GM12865 (cell line): ENCODE data around the gene NBL1.

Source experiments
- DNase-seq: peaks from one replicate; pipeline ENCODE4 v3.0.0; 2010; ENCODE audit warnings: low read depth
- H3K4me3 ChIP-seq: 2 replicates; pipeline ENCODE4 v1.5.1; 2011; ENCODE audit warnings: mild to moderate bottlenecking, low read depth, low read length, control low read depth
- TF ChIP-seq, protein P1 (sequence below): IDR thresholded peaks from 2 replicates; pipeline ENCODE4 v1.5.1; 2011; ENCODE audit warnings: low read length, control low read depth, low read depth, inconsistent platforms; ENCODE audit not compliant: insufficient read depth; ENCODE audit errors: missing control alignments

The NBL1 gene

DNA sequence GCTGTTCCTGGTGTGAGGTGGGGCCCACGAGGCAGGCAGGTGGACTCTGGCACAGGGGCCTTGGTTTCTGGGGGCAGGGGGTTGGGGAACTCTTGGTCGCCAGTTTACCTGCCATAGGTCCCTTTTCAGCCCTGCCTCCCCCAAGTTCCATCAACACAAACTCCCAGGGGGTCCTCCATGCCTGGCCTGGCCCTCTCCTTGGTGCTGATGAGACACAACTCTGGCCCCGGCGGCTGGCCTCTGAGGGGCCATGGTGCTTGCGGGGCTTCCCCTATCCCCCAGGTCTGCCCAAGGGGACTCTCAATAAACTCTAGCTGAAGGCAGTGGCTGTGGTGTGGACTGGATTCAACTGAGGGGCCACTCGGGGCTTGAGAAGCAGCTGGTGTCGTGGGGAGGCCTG lies 36.5 kb downstream of the NBL1 start:
- DNase-seq = no peak
- TF ChIP-seq, protein P1, sequence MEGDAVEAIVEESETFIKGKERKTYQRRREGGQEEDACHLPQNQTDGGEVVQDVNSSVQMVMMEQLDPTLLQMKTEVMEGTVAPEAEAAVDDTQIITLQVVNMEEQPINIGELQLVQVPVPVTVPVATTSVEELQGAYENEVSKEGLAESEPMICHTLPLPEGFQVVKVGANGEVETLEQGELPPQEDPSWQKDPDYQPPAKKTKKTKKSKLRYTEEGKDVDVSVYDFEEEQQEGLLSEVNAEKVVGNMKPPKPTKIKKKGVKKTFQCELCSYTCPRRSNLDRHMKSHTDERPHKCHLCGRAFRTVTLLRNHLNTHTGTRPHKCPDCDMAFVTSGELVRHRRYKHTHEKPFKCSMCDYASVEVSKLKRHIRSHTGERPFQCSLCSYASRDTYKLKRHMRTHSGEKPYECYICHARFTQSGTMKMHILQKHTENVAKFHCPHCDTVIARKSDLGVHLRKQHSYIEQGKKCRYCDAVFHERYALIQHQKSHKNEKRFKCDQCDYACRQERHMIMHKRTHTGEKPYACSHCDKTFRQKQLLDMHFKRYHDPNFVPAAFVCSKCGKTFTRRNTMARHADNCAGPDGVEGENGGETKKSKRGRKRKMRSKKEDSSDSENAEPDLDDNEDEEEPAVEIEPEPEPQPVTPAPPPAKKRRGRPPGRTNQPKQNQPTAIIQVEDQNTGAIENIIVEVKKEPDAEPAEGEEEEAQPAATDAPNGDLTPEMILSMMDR = no peak
- H3K4me3 ChIP-seq = no peak overlapping the region

DNA sequence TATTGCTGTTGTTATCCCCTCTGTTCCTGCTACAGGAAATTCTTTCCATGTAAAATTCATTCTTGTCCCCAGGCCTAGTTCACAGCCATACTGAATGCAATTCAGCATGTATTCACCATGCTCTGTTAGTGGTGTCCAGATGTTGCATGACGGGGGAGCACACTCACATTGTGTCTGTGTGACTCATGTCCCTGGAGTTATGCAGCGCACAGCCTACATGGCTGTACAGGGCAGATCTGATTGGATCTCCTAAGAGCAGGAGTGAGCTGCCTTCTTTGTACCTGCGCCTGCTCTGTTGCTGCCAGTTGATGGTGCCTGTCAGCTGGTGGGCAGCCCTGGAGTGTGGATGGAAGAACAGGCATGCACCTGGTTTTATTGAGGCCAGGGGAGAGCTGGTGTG lies 38.1 kb downstream of the NBL1 start:
- no peak for DNase-seq
- TF ChIP-seq, protein P1 = no peak
- no peak overlapping the region for H3K4me3 ChIP-seq

DNA sequence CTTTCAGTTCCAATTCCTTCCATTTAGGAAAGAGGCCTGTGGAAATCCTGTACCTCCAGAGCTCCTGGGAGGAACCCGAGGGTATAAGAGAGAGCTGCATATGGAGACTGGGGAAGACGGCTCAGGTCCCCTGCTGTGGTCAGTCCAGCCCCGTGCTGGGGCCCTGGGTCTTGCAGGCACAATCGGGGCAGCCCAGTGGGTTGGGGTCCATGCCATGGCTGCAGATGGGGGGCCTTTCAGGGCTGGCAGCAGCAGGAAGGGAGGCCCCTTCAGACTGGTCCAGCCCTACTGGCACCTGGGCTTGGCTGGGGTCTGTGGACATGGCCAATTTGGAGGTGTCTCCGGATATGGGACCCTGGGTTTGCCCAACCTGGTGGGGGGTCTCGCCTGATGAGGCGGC lies 38.8 kb downstream of the NBL1 start:
- DNase-seq = no peak
- TF ChIP-seq, protein P1 = no peak
- H3K4me3 ChIP-seq = no peak overlapping the region

DNA sequence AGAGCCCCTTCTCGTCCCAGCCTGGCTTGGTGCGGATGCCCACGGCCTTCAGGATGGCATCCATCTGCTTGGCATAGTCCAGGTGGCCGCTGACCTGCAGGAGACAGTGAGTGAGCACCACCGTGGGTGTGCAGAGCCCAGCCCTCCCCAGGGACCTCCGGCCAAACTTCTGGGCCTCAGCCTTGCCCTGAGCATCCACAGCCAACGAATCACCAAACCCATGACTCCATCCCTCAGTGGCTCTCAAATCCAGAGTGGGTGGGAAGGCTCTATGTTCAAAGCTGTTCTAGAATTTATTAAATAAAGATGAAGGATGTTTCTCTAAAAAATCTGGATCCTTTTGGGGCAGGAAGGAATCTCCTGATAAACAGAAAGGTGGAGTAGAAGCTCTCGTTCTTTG lies 39.2 kb downstream of the NBL1 start:
- TF ChIP-seq, protein P1 = no peak
- DNase-seq = no peak
- no peak overlapping the region for H3K4me3 ChIP-seq

DNA sequence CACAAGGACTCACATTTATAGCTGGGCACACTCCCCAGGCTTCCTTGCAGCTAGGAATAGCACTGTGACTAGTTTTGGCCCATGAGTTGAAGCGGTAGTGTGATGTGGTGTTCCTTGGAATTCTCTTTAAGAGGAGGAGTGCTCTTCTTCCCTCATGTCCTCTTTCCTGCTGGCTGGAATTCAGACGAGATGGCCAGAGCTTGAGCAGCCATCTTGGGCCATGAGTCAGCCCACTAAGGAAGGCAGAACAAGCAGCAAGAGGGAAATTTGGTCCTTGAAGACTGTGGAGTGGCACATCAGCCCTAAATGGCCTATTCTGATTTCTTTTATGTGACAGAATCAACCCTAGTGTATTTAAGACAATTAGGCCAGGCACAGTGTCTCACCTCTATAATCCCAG lies 40.6 kb downstream of the NBL1 start:
- DNase-seq = no peak
- TF ChIP-seq, protein P1 = no peak
- H3K4me3 ChIP-seq = no peak overlapping the region

DNA sequence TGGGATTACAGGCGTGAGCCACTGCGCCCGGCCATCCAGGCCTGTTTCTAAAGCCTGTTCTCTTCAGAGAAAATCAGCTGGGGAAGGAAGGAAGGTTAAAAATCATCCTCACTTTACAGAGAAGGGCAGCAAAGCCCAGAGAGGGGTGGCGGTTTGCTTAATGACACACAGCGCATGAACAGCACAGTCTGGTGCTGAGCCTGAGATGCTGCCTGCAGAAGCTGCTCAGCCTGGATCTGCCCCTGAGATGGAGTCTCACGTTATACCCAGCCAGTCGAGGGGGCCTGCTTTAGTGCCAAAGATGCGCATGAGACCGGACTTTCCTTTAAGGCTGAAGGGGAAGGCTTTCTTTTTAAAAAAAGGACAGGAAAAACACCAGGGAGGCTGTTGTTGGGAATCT lies 41.9 kb downstream of the NBL1 start:
- DNase-seq = no peak
- TF ChIP-seq, protein P1 = no peak
- no peak overlapping the region for H3K4me3 ChIP-seq

DNA sequence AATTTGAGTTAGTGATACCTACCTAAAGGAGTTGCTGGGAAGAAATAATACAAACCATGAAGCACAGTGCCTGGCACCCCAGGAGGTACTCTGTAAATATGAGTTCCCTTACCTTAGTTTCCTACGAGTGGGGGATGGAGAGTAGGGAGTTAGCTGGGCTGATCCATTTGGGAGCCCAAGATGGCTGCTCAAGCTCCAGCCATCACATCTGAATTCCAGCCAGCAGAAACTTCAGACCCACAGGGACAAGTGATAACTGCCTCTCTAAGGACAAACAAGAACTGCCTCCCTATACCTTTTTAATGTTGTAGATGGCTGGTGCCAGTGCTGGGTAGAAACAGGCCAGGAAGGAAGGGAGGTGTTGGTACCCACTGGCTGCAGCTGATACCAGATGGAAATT lies 43.3 kb downstream of the NBL1 start:
- DNase-seq = no peak
- TF ChIP-seq, protein P1 = no peak
- no peak overlapping the region for H3K4me3 ChIP-seq
